ENCODE results near the gene KIRREL3. TPM values are rescaled to one million over a fixed set of nuclear protein-coding genes. Genes with fewer than 3 reads are reported as not detected.

KIRREL3 gene
- total and polyA plus RNA-seq, 2 of the 8 experiments (the other 6 are each of a cell fraction or from before 2014, with no cell fraction given) = 0.29 to 0.32 TPM

GRCh38 chr11:126930091-126930841 is 70.3 kb downstream of the KIRREL3 start (continued):
- TF ChIP-seq GTF2F1 (IDR thresholded peaks at IDR 0.05; ENCODE audit: borderline replicate concordance, low read depth, low read length) (no peak), MAX (IDR thresholded peaks at IDR 0.05) (no peak), EP300 (IDR thresholded peaks at IDR 0.05; ENCODE audit: borderline replicate concordance in 1 of 2, low read depth in 2 of 2, low read length in 2 of 2) (no peak), POLR2A (IDR thresholded peaks at IDR 0.05; ENCODE audit: control extremely low read depth in 1 of 2, low read depth in 2 of 2, low read length in 2 of 2) (no peak), TAF7 (optimal IDR thresholded peaks at IDR 0.05; ENCODE audit: borderline replicate concordance, low read depth, low read length) (no peak), RBBP5 (IDR thresholded peaks at IDR 0.05; ENCODE audit: borderline replicate concordance, low read depth, low read length) (no peak)

All from H1 (cell line).